Smooth muscle cell (in vitro differentiated cells): ENCODE data around the gene PSME2. TPM values are rescaled to one million over a fixed set of nuclear protein-coding genes. Genes with fewer than 3 reads are reported as not detected.

ENCODE experiments used
- DNase-seq: peaks from one replicate; lab custom pipeline; 2025; ENCODE audit not compliant: unreplicated experiment; lab: John Stamatoyannopoulos, UW
- H2AFZ ChIP-seq: fragments of 200-600 bp; sonication (generic); 2 replicates; pipeline ENCODE4 v1.6.0; 2016; ENCODE audit warnings: antibody characterized with exemption, low read depth, mild to moderate bottlenecking
- H3F3A ChIP-seq: fragments of 200-600 bp; sonication (generic); 2 replicates; pipeline ENCODE4 v1.6.0; 2017; ENCODE audit warnings: antibody characterized with exemption, low read depth
- H3K27ac ChIP-seq: fragments of 200-600 bp; sonication (generic); 2 replicates; pipeline ENCODE4 v1.5.1; 2016; ENCODE audit warnings: low read depth, mild to moderate bottlenecking
- H3K27me3 ChIP-seq: fragments of 200-600 bp; sonication (generic); 2 replicates; pipeline ENCODE4 v1.6.1; 2016; ENCODE audit warnings: low read depth, mild to moderate bottlenecking
- H3K36me3 ChIP-seq: fragments of 200-600 bp; sonication (generic); 2 replicates; pipeline ENCODE4 v1.5.1; 2016; ENCODE audit warnings: low read depth
- H3K4me1 ChIP-seq: fragments of 200-600 bp; sonication (generic); 2 replicates; pipeline ENCODE4 v1.5.1; 2016; ENCODE audit warnings: low read depth
- H3K4me2 ChIP-seq: fragments of 200-600 bp; sonication (generic); 2 replicates; pipeline ENCODE4 v1.6.0; 2016; ENCODE audit warnings: mild to moderate bottlenecking
- H3K4me3 ChIP-seq: fragments of 200-600 bp; sonication (generic); 2 replicates; pipeline ENCODE4 v1.5.1; 2016; ENCODE audit warnings: mild to moderate bottlenecking
- H3K79me2 ChIP-seq: fragments of 200-600 bp; sonication (generic); 2 replicates; pipeline ENCODE4 v1.6.0; 2016; ENCODE audit warnings: low read depth, mild to moderate bottlenecking
- H3K9ac ChIP-seq: fragments of 200-600 bp; sonication (generic); 2 replicates; pipeline ENCODE4 v1.6.0; 2016; ENCODE audit warnings: low read depth
- H3K9me3 ChIP-seq: fragments of 200-600 bp; sonication (generic); replicated peaks from 2 replicates; pipeline ENCODE4 v1.5.1; 2016; ENCODE audit warnings: low read depth
- H4K20me1 ChIP-seq: fragments of 200-600 bp; sonication (generic); 2 replicates; pipeline ENCODE4 v1.6.0; 2016; ENCODE audit warnings: low read depth
- WGBS: methylation state at CpG from one replicate; pipeline ENCODE4 v1.1.7; 2016; ENCODE audit warnings: low lambda C conversion rate; 5-methylcytosine and 5-hydroxymethylcytosine counted together
- polyA plus RNA-seq: library from polyadenylated mRNA; unstranded; fragments of >200 nt; fragmentation: Nextera tagmentation; extraction: Ambion mirVana; gene quantifications from 2 replicates; pipeline ENCODE4 v1.2.1, GENCODE V29; 2016
- total RNA-seq: library from RNA; depleted of rRNA; stranded (reverse); fragments of >200 nt; gene quantifications from 2 replicates; pipeline ENCODE4 v1.2.3, GENCODE V29; 2014
- TF ChIP-seq, protein P1 (sequence below): fragments of 200-600 bp; sonication (generic); IDR thresholded peaks from 2 replicates; pipeline ENCODE4 v1.5.1; 2017; ENCODE audit warnings: borderline replicate concordance, mild to moderate bottlenecking, antibody characterized with exemption; ENCODE audit not compliant: insufficient read depth, poor library complexity, severe bottlenecking

Gene PSME2
- total and polyA plus RNA-seq, 2 experiments from 2014 or later = 40.7 to 164 TPM

GRCh38 chr14:24160499-24160849, 14.1 kb upstream of the PSME2 start:
- DNase-seq = no peak
- TF ChIP-seq, protein P1, sequence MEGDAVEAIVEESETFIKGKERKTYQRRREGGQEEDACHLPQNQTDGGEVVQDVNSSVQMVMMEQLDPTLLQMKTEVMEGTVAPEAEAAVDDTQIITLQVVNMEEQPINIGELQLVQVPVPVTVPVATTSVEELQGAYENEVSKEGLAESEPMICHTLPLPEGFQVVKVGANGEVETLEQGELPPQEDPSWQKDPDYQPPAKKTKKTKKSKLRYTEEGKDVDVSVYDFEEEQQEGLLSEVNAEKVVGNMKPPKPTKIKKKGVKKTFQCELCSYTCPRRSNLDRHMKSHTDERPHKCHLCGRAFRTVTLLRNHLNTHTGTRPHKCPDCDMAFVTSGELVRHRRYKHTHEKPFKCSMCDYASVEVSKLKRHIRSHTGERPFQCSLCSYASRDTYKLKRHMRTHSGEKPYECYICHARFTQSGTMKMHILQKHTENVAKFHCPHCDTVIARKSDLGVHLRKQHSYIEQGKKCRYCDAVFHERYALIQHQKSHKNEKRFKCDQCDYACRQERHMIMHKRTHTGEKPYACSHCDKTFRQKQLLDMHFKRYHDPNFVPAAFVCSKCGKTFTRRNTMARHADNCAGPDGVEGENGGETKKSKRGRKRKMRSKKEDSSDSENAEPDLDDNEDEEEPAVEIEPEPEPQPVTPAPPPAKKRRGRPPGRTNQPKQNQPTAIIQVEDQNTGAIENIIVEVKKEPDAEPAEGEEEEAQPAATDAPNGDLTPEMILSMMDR = no peak
- Histone ChIP-seq H3K79me2 (peaks cover 14% of the 10 kb centered on the region), H3K27ac (peak overlapping the region; percentile 32), H3K4me3 (no peak overlapping the region), H3K9ac (no peak overlapping the region), H4K20me1 (no peaks in the 10 kb centered on the region), H2AFZ (no peak overlapping the region), H3F3A (peaks cover 14% of the 10 kb centered on the region), H3K27me3 (no peaks in the 10 kb centered on the region), H3K4me2 (no peak overlapping the region), H3K9me3 (no peaks in the 10 kb centered on the region), H3K36me3 (no peaks in the 10 kb centered on the region), H3K4me1 (peaks cover 7% of the 10 kb centered on the region)
- 100% methylated on average over 4 of the region's 4 CpGs for WGBS

- peaks cover 14% of the 10 kb centered on the region for H3F3A ChIP-seq
- no peaks in the 10 kb centered on the region for H3K9me3 ChIP-seq
- no peak for DNase-seq
- no peak overlapping the region for H3K9ac ChIP-seq
- TF ChIP-seq, protein P1 = no peak
- H3K4me2 ChIP-seq = no peak overlapping the region
- no peaks in the 10 kb centered on the region for H3K36me3 ChIP-seq
- WGBS = 96% methylated on average over 11 of the region's 11 CpGs
- H3K79me2 ChIP-seq = peaks cover 14% of the 10 kb centered on the region
- H3K4me3 ChIP-seq = no peak overlapping the region
- H3K27ac ChIP-seq = peak overlapping the region; percentile 32
- H4K20me1 ChIP-seq = no peaks in the 10 kb centered on the region
- H3K4me1 ChIP-seq = peaks cover 7% of the 10 kb centered on the region
- H2AFZ ChIP-seq = no peak overlapping the region
- H3K27me3 ChIP-seq = no peaks in the 10 kb centered on the region
These were observed 13.5 kb upstream of the PSME2 start for GRCh38 chr14:24159777-24160498.

DNA sequence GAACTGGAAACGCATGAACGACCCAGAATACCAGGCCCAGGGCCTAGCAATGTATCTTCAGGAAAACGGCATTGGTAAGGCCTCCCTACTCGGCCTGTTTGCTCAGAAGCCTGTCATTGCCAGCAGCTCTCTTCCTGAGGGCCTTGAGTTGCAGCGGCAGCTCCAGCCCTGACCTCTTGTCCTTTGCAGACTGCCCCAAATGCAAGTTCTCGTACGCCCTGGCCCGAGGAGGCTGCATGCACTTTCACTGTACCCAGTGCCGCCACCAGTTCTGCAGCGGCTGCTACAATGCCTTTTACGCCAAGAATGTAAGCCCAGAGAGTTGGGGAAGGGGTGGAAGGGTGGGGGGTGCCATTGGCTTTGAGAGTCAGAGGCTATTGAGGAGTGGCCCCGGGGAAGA, 10.9 kb upstream of the PSME2 start:
- no peak overlapping the region for H3K4me2 ChIP-seq
- no peaks in the 10 kb centered on the region for H3K36me3 ChIP-seq
- no peak overlapping the region for H3K27ac ChIP-seq

More for the DNA sequence above, 10.9 kb upstream of the PSME2 start:
- H3K27me3 ChIP-seq = no peaks in the 10 kb centered on the region
- 95% methylated on average over 12 of the region's 12 CpGs for WGBS
- H3K79me2 ChIP-seq = peaks cover 12% of the 10 kb centered on the region
- H3K4me1 ChIP-seq = peaks cover 7% of the 10 kb centered on the region
- peaks cover 14% of the 10 kb centered on the region for H3F3A ChIP-seq
- H3K9ac ChIP-seq = no peak overlapping the region
- no peaks in the 10 kb centered on the region for H3K9me3 ChIP-seq
- H2AFZ ChIP-seq = no peak overlapping the region
- TF ChIP-seq, protein P1 = no peak
- no peak overlapping the region for H3K4me3 ChIP-seq
- no peaks in the 10 kb centered on the region for H4K20me1 ChIP-seq
- no peak for DNase-seq
